ENCODE measurements around the gene NR1I3. TPM values are rescaled to one million over a fixed set of nuclear protein-coding genes. Genes with fewer than 3 reads are reported as not detected.
"Not testable (repeated sequence)": the region's sequence is repeated elsewhere in the genome, so short reads cannot be mapped to it uniquely, and the experiment has no call there.

NR1I3 gene
- total RNA-seq, 1 donor from 2014 or later: not detected

DNA sequence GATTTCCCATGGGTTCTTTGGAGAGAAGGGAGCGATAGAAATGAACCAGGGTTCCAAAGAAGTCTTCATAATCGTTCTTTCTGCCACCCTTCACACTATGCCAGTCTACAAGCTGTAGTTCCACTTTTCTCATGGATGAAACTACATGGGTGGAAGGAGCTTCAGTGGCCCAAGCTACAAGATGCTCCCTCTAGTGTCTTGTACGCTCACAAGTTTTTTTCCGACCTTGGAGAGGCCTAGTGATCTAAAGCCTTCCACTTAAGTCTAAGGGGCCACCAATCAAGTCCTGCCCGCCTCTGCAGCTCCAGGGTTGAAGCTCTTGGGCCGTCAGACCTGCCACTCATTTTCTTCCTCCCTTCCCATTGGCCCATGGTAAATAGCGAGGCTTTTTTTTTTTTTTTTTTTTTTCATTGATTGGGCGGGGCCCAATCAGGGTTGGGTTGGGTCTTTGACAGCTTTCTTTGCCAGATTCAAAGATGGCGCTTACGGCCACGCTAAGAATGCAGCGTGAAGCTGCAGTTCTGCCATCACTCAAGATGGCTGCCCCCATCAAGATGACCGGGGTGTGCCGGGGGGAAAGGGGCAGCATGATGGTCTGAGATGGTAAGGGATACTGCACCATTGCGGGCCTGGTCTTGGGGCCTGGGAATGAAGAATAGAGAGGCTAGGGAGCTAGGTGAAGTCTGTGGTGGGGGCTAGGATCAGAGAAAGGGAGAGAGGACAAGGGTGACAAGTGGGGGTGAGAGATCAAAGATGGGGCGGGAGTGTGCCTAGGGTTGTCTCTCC, 12.3 kb downstream of the NR1I3 start, which contains the start of gene TOMM40L:
Gene TOMM40L, plus strand, starts transcription at position 527 of the 786 bp plus-strand sequence. CDS start 430 bp downstream, outside the sequence.
- H3K4me3 ChIP-seq (ENCODE audit: low read depth, low read length): peak within 1 kb of the TSS; percentile 71
- DNase-seq (ENCODE audit: low read depth): peak; percentile 98
- TF ChIP-seq, protein P1, sequence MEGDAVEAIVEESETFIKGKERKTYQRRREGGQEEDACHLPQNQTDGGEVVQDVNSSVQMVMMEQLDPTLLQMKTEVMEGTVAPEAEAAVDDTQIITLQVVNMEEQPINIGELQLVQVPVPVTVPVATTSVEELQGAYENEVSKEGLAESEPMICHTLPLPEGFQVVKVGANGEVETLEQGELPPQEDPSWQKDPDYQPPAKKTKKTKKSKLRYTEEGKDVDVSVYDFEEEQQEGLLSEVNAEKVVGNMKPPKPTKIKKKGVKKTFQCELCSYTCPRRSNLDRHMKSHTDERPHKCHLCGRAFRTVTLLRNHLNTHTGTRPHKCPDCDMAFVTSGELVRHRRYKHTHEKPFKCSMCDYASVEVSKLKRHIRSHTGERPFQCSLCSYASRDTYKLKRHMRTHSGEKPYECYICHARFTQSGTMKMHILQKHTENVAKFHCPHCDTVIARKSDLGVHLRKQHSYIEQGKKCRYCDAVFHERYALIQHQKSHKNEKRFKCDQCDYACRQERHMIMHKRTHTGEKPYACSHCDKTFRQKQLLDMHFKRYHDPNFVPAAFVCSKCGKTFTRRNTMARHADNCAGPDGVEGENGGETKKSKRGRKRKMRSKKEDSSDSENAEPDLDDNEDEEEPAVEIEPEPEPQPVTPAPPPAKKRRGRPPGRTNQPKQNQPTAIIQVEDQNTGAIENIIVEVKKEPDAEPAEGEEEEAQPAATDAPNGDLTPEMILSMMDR (conservative IDR thresholded peaks at IDR 0.05; ENCODE audit: low read depth, low read length): peak; percentile 67

DNA sequence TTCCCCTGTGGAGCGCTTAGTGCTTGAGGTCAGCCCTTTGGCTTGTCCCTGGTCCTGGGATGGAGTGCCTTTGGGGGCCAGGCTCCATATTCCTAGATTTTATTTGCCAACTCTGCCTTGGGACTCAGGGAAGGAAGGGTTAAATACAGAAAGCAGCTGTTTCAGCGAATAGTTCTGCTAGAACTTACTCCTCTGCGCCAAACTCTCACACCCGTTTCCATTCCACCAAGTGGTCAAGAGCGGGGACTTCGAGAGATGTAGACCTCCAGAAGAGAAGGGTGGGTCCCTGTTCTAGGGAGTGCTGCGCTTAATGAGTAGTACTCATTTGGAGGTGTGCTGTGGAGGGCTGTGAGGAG, 12.8 kb downstream of the NR1I3 start:
- TF ChIP-seq, protein P1 (conservative IDR thresholded peaks at IDR 0.05; ENCODE audit: low read depth, low read length): no peak
- H3K4me3 ChIP-seq (ENCODE audit: low read depth, low read length): no peak overlapping the region

DNA sequence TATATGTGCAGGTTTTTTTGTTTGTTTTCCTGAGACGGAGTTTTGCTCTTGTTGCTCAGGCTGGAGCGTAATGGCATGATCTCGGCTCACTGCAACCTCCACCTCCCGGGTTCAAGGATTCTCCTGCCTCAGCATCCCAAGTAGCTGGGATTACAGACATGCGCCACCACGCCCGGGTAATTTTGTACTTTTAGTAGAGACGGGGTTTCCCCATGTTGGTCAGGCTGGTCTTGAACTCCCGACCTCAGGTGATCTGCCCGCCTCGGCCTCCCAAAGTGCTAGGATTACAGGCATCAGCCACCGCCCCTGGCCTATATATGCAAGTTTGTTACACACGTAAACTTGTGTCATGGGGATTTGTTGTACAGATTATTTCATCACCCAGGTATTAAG, 13.3 kb downstream of the NR1I3 start:
- DNase-seq (ENCODE audit: low read depth); H3K4me3 ChIP-seq (ENCODE audit: low read depth, low read length): not testable (repeated sequence)

More for the DNA sequence above, 12.8 kb downstream of the NR1I3 start:
- DNase-seq (ENCODE audit: low read depth): no peak

DNA sequence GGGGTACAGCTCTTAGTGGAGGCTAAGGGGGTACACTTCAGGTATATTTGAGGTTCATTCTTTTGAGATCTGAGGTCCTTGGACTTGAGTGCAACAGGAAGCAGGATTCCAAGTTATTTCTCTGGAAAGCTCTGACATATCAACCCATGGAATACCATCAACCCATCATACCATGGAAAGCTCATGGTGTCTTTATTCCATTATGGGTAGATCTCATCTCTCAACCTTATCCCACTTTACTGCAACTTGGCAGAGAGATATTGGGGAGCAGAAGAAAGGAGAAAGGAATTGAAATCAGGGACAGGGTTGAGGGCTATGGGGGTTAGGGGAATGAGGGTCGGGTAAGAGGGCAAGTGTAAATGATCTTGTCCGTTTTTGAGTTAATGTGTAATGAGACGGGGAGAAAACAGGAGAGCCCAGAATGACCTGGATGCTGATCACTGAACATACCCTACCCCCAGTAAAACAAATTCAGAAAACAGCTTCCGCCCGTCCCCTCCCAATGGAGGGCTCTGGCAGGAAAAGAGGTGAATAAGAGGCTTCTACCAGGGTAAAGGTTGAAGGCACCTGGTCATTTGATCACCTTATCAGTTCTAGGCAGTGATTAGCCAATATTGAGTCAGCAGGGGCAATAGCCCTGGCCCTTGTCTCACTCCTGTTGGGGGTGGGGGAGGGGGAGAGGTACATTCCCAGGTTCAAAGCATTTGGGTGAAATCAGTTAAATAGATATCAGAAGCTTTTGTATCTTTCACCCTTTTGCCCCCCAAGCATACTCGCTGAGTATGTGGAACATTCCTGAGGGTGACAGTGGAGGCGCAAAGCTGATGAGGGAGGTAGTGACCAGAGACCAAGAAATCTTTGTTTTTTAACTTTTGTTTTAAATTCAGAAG, 14.0 kb downstream of the NR1I3 start:
- no peak for DNase-seq (ENCODE audit: low read depth)
- no peak overlapping the region for H3K4me3 ChIP-seq (ENCODE audit: low read depth, low read length)
- TF ChIP-seq, protein P1 (conservative IDR thresholded peaks at IDR 0.05; ENCODE audit: low read depth, low read length): no peak

DNA sequence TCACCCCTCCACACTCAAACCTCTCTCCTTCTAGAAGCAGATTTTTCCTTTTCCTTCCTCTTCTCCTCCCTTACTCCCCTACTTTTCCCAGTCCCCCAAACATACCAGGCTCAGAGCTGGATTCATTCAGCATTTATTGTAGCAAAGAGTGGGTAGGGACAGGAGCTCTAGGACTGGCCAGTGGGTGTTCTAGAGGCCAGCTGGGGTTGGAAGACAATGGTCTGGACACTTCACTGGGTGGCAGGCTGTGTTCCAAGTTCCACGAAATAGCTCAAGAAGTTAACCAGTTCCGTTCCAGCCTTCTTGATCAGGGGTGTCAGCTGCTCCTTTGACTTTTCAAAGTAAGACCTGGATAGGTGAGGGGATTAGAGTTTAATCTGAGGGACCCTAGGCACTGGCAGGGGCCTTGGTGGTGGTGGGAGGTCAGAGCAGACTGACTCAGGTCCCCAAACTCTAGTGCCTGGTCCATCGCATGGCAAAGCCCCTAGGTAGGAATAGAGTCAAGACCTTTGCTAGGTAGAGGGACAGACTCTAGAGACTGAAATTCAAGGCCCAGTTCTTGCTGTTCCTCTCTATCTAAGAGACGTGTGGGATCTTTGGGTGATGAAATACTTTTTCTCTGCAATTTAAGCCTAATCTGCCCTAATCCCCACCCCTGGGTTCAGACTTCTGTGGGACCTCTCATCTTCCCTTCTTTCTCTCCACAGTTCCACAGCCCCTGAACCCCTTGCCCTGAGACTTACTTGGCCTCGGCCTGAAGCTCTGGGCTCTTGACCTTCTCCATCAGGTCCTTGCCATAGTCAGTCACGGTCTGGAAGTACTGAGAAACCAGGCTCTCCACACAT, 15.6 kb downstream of the NR1I3 start:
- TF ChIP-seq, protein P1 (conservative IDR thresholded peaks at IDR 0.05; ENCODE audit: low read depth, low read length): no peak
- no peak for DNase-seq (ENCODE audit: low read depth)
- H3K4me3 ChIP-seq (ENCODE audit: low read depth, low read length): no peak overlapping the region

DNA sequence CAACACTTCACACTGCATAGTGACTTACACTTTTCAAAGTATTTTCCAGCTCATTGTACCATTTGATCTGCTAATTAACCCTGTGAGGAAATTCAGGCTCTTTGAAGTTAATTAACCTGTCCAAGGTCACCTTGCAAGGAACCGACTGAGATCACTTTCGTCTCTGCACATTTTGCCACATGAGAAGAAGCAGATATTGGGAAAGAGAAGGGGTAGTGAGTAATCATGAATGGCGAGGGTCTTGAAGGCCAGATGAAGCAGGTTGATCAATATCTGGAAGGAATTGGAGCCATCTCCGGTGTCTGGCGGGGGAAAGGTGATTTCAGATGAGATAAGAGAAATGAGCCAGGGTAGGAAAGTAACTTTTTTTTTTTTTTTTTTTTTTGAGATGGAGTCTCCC, 18.0 kb downstream of the NR1I3 start:
- H3K4me3 ChIP-seq (ENCODE audit: low read depth, low read length): no peak overlapping the region
- TF ChIP-seq, protein P1 (conservative IDR thresholded peaks at IDR 0.05; ENCODE audit: low read depth, low read length): no peak
- DNase-seq (ENCODE audit: low read depth): no peak

Measured in epithelial cell of proximal tubule (primary cell).